ENCODE measurements around the gene CD5L. TPM values are rescaled to one million over a fixed set of nuclear protein-coding genes. Genes with fewer than 3 reads are reported as not detected.

CD5L gene
- total and polyA plus RNA-seq, 2 of the 8 experiments (the other 6 are each of a cell fraction or from before 2014, with no cell fraction given), result not detected

- TF ChIP-seq RFX5 (IDR thresholded peaks at IDR 0.05; ENCODE audit: borderline replicate concordance, low read depth, low read length), result no peak
- no peak for TF ChIP-seq POLR2AphosphoS5 (IDR thresholded peaks at IDR 0.05; ENCODE audit: low read depth, low read length)
- TF ChIP-seq SP4 (IDR thresholded peaks at IDR 0.05; ENCODE audit: low read length), result no peak
- no peak for TF ChIP-seq ASH2L (IDR thresholded peaks at IDR 0.05; ENCODE audit: low read length)
- no peak for TF ChIP-seq NRF1 (IDR thresholded peaks at IDR 0.05; ENCODE audit: low read depth, low read length)
These were observed 56.8 kb downstream of the CD5L start (continued) for GRCh38 chr1:157784801-157785200.
